WTC11 (cell line): ENCODE results near the gene IFFO2.

Experiments
- ATF1 ChIP-seq: sonication (generic); formaldehyde crosslinking; IDR thresholded peaks from 2 replicates; pipeline ENCODE4 v1.8.1; 2023; ENCODE audit warnings: mild to moderate bottlenecking, moderate library complexity, missing genetic modification reagents
- ATF3 ChIP-seq: sonication (generic); formaldehyde crosslinking; conservative IDR thresholded peaks from 2 replicates; pipeline ENCODE4 v1.8.1; 2022; ENCODE audit warnings: mild to moderate bottlenecking, missing genetic modification reagents
- CREB1 ChIP-seq: sonication (generic); formaldehyde crosslinking; IDR thresholded peaks from 2 replicates; pipeline ENCODE4 v1.8.0; 2023; ENCODE audit warnings: mild to moderate bottlenecking, missing genetic modification reagents
- CREM ChIP-seq: sonication (generic); formaldehyde crosslinking; IDR thresholded peaks from 2 replicates; pipeline ENCODE4 v1.8.1; 2022; ENCODE audit warnings: mild to moderate bottlenecking, missing genetic modification reagents, moderate library complexity
- CTCF ChIP-seq: fragments of 200-600 bp; IDR thresholded peaks from 2 replicates; pipeline ENCODE4 v1.8.0; 2022; ENCODE audit warnings: antibody characterized with exemption

- TF ChIP-seq CREM (CRISPR knock-in tag) (no peak), ATF3 (CRISPR knock-in tag) (no peak), ATF1 (CRISPR knock-in tag) (no peak), CTCF (no peak), CREB1 (CRISPR knock-in tag) (no peak)
Observed at GRCh38 chr1:18960409-18960808, 3.9 kb upstream of the IFFO2 start.
